GM21786 (cell line): ENCODE data around the gene ELMOD3.
"Not testable (repeated sequence)": the region's sequence is repeated elsewhere in the genome, so short reads cannot be mapped to it uniquely, and the experiment has no call there.

Experiments used
- ATAC-seq: cut with Tn5 transposase; IDR thresholded peaks from one replicate; pipeline ENCODE4 v1.9.1; 2021; ENCODE audit not compliant: unreplicated experiment

Gene ELMOD3

GRCh38 chr2:85354286-85355072, at the start of gene ELMOD3, which contains the start of gene RETSAT:
Gene ELMOD3 (plus strand): TSS chr2:85354769. CDS start chr2:85357199, 2,430 bp downstream.
Gene RETSAT (minus strand): TSS chr2:85354528. CDS start chr2:85354507, 21 bp downstream.
- ATAC-seq: peak; percentile 98

GRCh38 chr2:85307527-85307897, 47.1 kb upstream of the ELMOD3 start:
- ATAC-seq: no peak

GRCh38 chr2:85308201-85308600, 46.4 kb upstream of the ELMOD3 start:
- no peak for ATAC-seq

- no peak for ATAC-seq
Measured at GRCh38 chr2:85308896-85309555, 45.5 kb upstream of the ELMOD3 start.

- ATAC-seq: no peak
Measured at GRCh38 chr2:85309699-85310321, 44.8 kb upstream of the ELMOD3 start.

GRCh38 chr2:85310330-85310729, 44.2 kb upstream of the ELMOD3 start:
- ATAC-seq: peak; percentile 51

- no peak for ATAC-seq
Measured at GRCh38 chr2:85312404-85312803, 42.2 kb upstream of the ELMOD3 start.

GRCh38 chr2:85314884-85315242, 39.7 kb upstream of the ELMOD3 start:
- ATAC-seq: no peak

GRCh38 chr2:85315921-85316320, 38.6 kb upstream of the ELMOD3 start:
- not testable (repeated sequence) for ATAC-seq

- ATAC-seq: no peak
Measured at GRCh38 chr2:85318222-85319074, 36.1 kb upstream of the ELMOD3 start.

- no peak for ATAC-seq
Measured at GRCh38 chr2:85319796-85320195, 34.8 kb upstream of the ELMOD3 start.

GRCh38 chr2:85323351-85323987, 31.1 kb upstream of the ELMOD3 start:
- no peak for ATAC-seq

- ATAC-seq: not testable (repeated sequence)
Measured at GRCh38 chr2:85323988-85324367, 30.6 kb upstream of the ELMOD3 start.

- ATAC-seq: no peak
Measured at GRCh38 chr2:85324639-85325465, 29.7 kb upstream of the ELMOD3 start.

- no peak for ATAC-seq
Measured at GRCh38 chr2:85325466-85325811, 29.1 kb upstream of the ELMOD3 start.

- ATAC-seq: peak; percentile 32
Measured at GRCh38 chr2:85326406-85327159, 28.0 kb upstream of the ELMOD3 start.

GRCh38 chr2:85327160-85327821, 27.3 kb upstream of the ELMOD3 start:
- ATAC-seq: peak; percentile 31

GRCh38 chr2:85327822-85328617, 26.5 kb upstream of the ELMOD3 start, which contains the start of gene TGOLN2:
Gene TGOLN2 (minus strand): TSS chr2:85327989. CDS start chr2:85327962, 27 bp downstream.
- peak; percentile 77 for ATAC-seq
